Stimulated activated effector memory CD8-positive, alpha-beta T cell treated with anti-CD3 and anti-CD28 coated beads, Interleukin-12 subunit alpha, Interleukin-12 subunit beta, amount 100 ng/mL, for 72 hours (primary cell): ENCODE data around the gene IDI1.
"Not testable (repeated sequence)": the region's sequence is repeated elsewhere in the genome, so short reads cannot be mapped to it uniquely, and the experiment has no call there.

Experiments used
- ATAC-seq: fragments of 150-1000 bp; cut with Tn5 transposase; 2 replicates; pipeline ENCODE4 v1.10.0; 2021
- DNase-seq, 2 donors: peaks; one replicate each; pipeline ENCODE4 v3.0.0; 2021 to 2022; ENCODE audit warnings: low spot score in 2 of 2
- H3K27ac Mint-ChIP-seq: one replicate; pipeline ENCODE4 v1.8.0; 2022; ENCODE audit warnings: mild to moderate bottlenecking, mixed read lengths
- H3K36me3 Mint-ChIP-seq: one replicate; pipeline ENCODE4 v1.8.0; 2022; ENCODE audit warnings: mild to moderate bottlenecking, mixed read lengths
- H3K4me1 Mint-ChIP-seq: one replicate; pipeline ENCODE4 v1.8.0; 2022; ENCODE audit warnings: mixed read lengths
- H3K4me3 Mint-ChIP-seq: one replicate; pipeline ENCODE4 v1.8.0; 2022; ENCODE audit warnings: mild to moderate bottlenecking, mixed read lengths
- H3K9me3 Mint-ChIP-seq: one replicate; pipeline ENCODE4 v1.8.0; 2022; ENCODE audit warnings: mixed read lengths

IDI1 gene

GRCh38 chr10:1074052-1074747 is 25.3 kb upstream of the IDI1 start:
- ATAC-seq (no peak), DNase-seq (no peak)
- Mint-ChIP-seq H3K36me3 (peaks cover 59% of the 10 kb centered on the region), H3K4me3 (no peak overlapping the region), H3K9me3 (no peaks in the 10 kb centered on the region), H3K4me1 (peaks cover 27% of the 10 kb centered on the region), H3K27ac (peak overlapping the region; percentile 71)

DNA sequence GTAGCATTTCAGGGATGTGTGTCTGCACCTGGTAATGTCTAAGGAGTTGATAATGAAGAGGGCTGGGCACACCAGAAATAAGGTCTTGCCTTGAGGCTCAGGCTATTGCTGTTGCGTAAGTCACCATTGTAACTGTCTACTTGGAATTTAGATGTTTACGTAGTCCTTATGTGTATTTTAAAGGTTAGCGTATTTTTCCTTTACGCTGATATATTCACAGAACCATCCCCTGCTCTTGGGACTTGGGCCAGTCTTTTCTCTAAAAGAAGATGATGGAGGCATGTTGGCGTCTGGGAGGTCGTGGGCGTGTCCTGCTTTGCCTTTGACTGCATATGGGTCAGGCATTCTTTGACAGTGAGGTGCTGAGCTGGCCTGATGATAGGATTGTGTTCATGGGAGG is 22.0 kb upstream of the IDI1 start:
- no peak for ATAC-seq
- Mint-ChIP-seq H3K4me1 (peaks cover 56% of the 10 kb centered on the region), H3K36me3 (peaks cover 42% of the 10 kb centered on the region), H3K4me3 (no peak overlapping the region), H3K27ac (no peak overlapping the region), H3K9me3 (no peaks in the 10 kb centered on the region)
- no peak for DNase-seq

GRCh38 chr10:1068380-1069361 is 19.8 kb upstream of the IDI1 start:
- peak overlapping the region; percentile 83 for H3K27ac Mint-ChIP-seq
- H3K9me3 Mint-ChIP-seq: no peaks in the 10 kb centered on the region
- ATAC-seq (peak; percentile 87), DNase-seq (no peak)
- peaks cover 65% of the 10 kb centered on the region for H3K4me1 Mint-ChIP-seq
- H3K4me3 Mint-ChIP-seq: peak overlapping the region; percentile 8
- H3K36me3 Mint-ChIP-seq: peaks cover 21% of the 10 kb centered on the region

GRCh38 chr10:1066734-1067133 is 17.8 kb upstream of the IDI1 start:
- DNase-seq, ATAC-seq: not testable (repeated sequence)

DNA sequence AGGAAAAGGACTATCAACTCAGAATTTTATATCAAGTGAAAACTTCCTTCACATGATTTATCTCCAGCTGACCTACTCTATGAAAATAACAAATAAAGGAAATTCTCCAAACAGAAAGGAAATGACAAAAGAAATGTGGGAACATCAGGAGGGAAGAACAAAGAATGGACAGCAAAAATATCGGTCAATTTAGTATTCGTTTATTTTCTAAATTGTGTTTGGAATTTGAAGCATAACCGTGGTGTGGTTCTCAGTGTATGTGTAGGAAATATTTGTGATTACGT is 16.0 kb upstream of the IDI1 start:
- DNase-seq: no peak
- no peaks in the 10 kb centered on the region for H3K36me3 Mint-ChIP-seq
- H3K4me3 Mint-ChIP-seq: no peak overlapping the region
- H3K27ac Mint-ChIP-seq: peak overlapping the region; percentile 61
- no peak for ATAC-seq
- peaks cover 93% of the 10 kb centered on the region for H3K4me1 Mint-ChIP-seq
- no peaks in the 10 kb centered on the region for H3K9me3 Mint-ChIP-seq

More at GRCh38 chr10:1066734-1067133, 17.8 kb upstream of the IDI1 start:
- H3K4me3 Mint-ChIP-seq, H3K36me3 Mint-ChIP-seq, H3K27ac Mint-ChIP-seq, H3K9me3 Mint-ChIP-seq: not testable (repeated sequence)
- H3K4me1 Mint-ChIP-seq: peaks cover 82% of the 10 kb centered on the region

DNA sequence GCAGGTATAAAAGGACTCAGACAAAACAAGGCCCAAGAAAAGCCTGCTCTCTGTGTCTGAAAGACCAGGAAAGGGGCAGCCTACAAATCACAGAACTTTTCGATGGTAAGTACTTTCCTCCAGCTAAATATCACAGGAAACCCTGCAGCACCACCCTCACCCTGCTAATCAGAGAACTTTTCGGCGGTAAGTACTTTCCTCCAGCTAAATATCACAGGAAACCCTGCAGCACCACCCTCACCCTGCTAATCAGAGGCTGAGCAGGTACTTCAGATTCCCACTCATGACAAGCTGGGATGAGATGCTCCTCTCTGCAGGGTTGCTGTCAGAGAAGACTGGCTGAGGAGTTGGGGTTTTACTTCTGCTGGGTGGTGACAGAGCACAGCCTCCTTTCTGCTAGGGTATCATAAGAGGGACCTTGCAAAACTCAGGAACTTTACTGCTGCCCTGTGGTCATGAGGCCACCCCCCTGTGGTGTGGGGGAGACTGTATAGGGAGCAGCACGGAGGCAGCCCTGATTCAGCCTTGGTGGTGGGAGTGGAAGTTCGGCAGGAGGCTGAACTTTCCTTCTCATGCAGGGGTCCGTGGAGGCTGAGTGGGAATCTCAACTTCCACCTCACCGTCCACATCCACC is 14.4 kb upstream of the IDI1 start:
- no peaks in the 10 kb centered on the region for H3K9me3 Mint-ChIP-seq
- peaks cover 8% of the 10 kb centered on the region for H3K36me3 Mint-ChIP-seq
- H3K4me3 Mint-ChIP-seq: peak overlapping the region; percentile 65
- H3K27ac Mint-ChIP-seq: peak overlapping the region; percentile 61
- DNase-seq (no peak), ATAC-seq (peak; percentile 78)
- H3K4me1 Mint-ChIP-seq: peaks cover 81% of the 10 kb centered on the region

GRCh38 chr10:1061930-1062774 is 13.2 kb upstream of the IDI1 start:
- Mint-ChIP-seq H3K36me3 (peaks cover 20% of the 10 kb centered on the region), H3K27ac (peak overlapping the region; percentile 61), H3K4me1 (peaks cover 79% of the 10 kb centered on the region), H3K4me3 (peak overlapping the region; percentile 65), H3K9me3 (no peaks in the 10 kb centered on the region)
- no peak for DNase-seq
- no peak for ATAC-seq

DNA sequence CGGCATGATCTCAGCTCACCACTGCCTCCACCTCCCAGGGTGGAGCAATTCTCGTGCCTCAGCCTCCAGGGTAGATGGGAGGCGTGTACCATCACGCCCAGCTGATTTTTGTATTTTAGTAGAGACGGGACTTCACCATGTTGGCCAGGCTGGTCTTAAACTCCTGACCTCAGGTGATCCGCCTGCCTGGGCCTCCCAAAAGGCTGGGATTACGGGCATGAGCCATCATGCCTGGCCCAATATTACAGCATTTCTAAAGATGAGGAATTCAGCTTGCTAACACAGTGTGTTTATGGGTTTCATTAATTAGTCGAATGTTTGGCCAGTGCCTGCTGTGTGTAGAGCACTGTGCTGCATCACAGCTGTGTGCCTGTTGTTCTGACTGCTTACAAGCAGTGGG is 11.0 kb upstream of the IDI1 start:
- Mint-ChIP-seq H3K4me3 (no peak overlapping the region), H3K4me1 (peaks cover 74% of the 10 kb centered on the region), H3K36me3 (peaks cover 36% of the 10 kb centered on the region), H3K9me3 (no peaks in the 10 kb centered on the region), H3K27ac (peak overlapping the region; percentile 61)
- DNase-seq (no peak), ATAC-seq (no peak)

- Mint-ChIP-seq H3K27ac (peak overlapping the region; percentile 95), H3K36me3 (peaks cover 54% of the 10 kb centered on the region), H3K9me3 (no peaks in the 10 kb centered on the region), H3K4me3 (peak overlapping the region; percentile 95), H3K4me1 (peaks cover 74% of the 10 kb centered on the region)
- ATAC-seq (no peak), DNase-seq (no peak)
Measured at GRCh38 chr10:1058017-1058416, 9.1 kb upstream of the IDI1 start.

DNA sequence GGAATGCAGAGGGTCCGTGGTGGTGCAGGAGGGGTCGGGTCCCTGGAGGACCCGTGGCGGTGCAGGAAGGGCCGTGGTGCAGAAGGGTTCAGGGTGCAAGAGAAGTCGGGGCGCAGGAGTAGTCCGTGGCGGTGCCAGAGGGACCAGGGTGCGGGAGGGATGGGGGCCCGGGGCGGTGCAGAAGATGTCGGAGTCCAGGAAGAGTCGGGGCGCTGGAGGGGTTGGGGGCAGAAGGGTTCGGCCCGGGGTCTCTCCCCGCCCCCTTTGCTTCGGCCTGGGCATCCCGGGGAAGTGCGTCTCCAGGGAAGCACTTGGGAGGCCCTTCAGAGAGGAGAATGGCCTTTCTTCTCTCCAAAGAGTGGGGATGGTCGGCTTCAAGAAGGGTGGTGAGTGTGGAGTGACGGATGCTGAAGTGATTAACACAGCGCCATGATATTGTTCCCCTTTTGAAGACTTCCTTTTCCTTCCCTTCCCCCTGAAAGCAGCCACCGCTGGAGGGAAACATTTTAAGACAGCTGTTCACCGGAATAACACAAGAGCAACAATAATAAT is 8.3 kb upstream of the IDI1 start:
- peaks cover 62% of the 10 kb centered on the region for H3K36me3 Mint-ChIP-seq
- peaks cover 74% of the 10 kb centered on the region for H3K4me1 Mint-ChIP-seq
- DNase-seq: no peak
- H3K27ac Mint-ChIP-seq: peak overlapping the region; percentile 95
- no peak for ATAC-seq
- no peaks in the 10 kb centered on the region for H3K9me3 Mint-ChIP-seq
- H3K4me3 Mint-ChIP-seq: peak overlapping the region; percentile 95

- Mint-ChIP-seq H3K36me3 (peaks cover 69% of the 10 kb centered on the region), H3K4me1 (peaks cover 69% of the 10 kb centered on the region), H3K9me3 (no peaks in the 10 kb centered on the region), H3K27ac (peak within 1 kb of the TSS; percentile 95), H3K4me3 (peak within 1 kb of the TSS; percentile 95)
- DNase-seq: peak; percentile 79 to 94
- ATAC-seq: peak; percentile 97
Measured at GRCh38 chr10:1056326-1057105, 7.6 kb upstream of the IDI1 start, which contains the start of gene WDR37. Gene WDR37, plus strand, starts transcription at chr10:1056385. Its CDS starts 15,771 bp downstream, at chr10:1072156.

DNA sequence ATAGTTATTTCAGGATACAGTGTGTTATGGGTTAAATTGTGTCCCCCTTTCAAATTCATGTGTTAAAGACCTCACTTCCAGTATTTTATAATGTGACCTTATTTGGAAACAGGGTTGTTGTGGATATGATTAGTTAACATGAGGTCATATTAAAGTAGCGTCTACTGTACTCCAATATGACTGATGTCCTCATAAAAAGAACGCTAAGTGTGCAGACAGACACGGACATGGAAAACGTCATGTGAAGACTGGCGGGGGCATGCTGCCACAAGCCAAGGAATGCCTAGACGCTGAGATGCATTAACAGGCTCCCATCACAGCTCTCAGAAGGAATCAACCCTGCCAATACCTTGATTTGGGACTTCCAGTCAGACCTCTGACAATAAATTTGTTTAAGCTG is 5.8 kb upstream of the IDI1 start:
- peaks cover 84% of the 10 kb centered on the region for H3K36me3 Mint-ChIP-seq
- peak overlapping the region; percentile 95 for H3K4me3 Mint-ChIP-seq
- H3K4me1 Mint-ChIP-seq: peaks cover 50% of the 10 kb centered on the region
- ATAC-seq (no peak), DNase-seq (no peak)
- H3K9me3 Mint-ChIP-seq: no peaks in the 10 kb centered on the region
- peak overlapping the region; percentile 95 for H3K27ac Mint-ChIP-seq

- peaks cover 84% of the 10 kb centered on the region for H3K36me3 Mint-ChIP-seq
- H3K27ac Mint-ChIP-seq: peak overlapping the region; percentile 97
- ATAC-seq: no peak
- H3K4me3 Mint-ChIP-seq: peak overlapping the region; percentile 93
- H3K9me3 Mint-ChIP-seq: no peaks in the 10 kb centered on the region
- DNase-seq: no peak
- H3K4me1 Mint-ChIP-seq: peaks cover 51% of the 10 kb centered on the region
Measured at GRCh38 chr10:1050554-1050953, 1.6 kb upstream of the IDI1 start.

DNA sequence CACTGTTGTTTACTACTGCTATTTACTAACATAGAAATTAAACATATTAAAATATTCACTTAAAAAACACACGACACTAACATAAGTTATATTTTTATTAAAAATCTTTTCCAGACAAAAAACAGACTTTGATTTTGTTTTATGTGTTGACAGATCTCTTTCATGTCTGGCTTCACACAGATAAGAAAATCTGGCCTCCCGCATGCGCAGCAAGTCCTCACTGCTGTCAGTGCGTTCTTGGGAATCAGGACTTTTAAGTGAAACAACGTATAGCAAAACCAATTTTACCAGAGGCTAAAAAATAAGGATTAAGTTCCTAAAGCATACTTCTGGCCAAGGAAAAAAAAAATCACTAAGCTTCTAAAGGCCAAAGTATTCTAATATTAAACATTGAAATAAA is 1.2 kb upstream of the IDI1 start:
- Mint-ChIP-seq H3K9me3 (no peaks in the 10 kb centered on the region), H3K4me3 (peak overlapping the region; percentile 93), H3K4me1 (peaks cover 51% of the 10 kb centered on the region), H3K36me3 (peaks cover 87% of the 10 kb centered on the region), H3K27ac (peak overlapping the region; percentile 97)
- DNase-seq: no peak
- no peak for ATAC-seq
